K562 (cell line): ENCODE data around the gene ADAP1. TPM values are rescaled to one million over a fixed set of nuclear protein-coding genes. Genes with fewer than 3 reads are reported as not detected.

Source experiments
- ATAC-seq: fragments of 200-7000 bp; cut with Tn5 transposase; 3 replicates; pipeline ENCODE4 v1.9.1; 2020; ENCODE audit warnings: moderate library complexity
- BruUV-seq: library from RNA; stranded (reverse); fragments of 400-500 nt; replicated peaks from 2 replicates; lab custom pipeline; 2021; lab: Mats Ljungman, UMichigan
- CTCF ChIA-PET: fragments of 300-600 bp; formaldehyde crosslinking; extraction: SDS; loops from one replicate; lab custom pipeline; 2021; ENCODE audit warnings: low intra/inter-chr PET ratio; lab: Yijun Ruan, JAX
- POLR2A ChIA-PET: fragments of 300-600, 350-650 bp; sonication (Branson Sonifier 250); formaldehyde crosslinking; extraction: SDS; loops from one replicate; lab custom pipeline; 2021; ENCODE audit warnings: antibody characterized with exemption, inconsistent platforms; lab: Yijun Ruan, JAX
- DNase-seq, 4 experiments: peaks; one replicate each; pipeline versions ENCODE4 v3.0.0 to v3.0.0-alpha.2; 2011 to 2018; ENCODE audit warnings: low spot score in 3 of 4, mixed read lengths in 3 of 4; ENCODE audit errors: extremely low read depth in 1 of 4
- FAIRE-seq: peaks from 2 replicates; lab custom pipeline; 2011; peaks lifted over from hg19 to GRCh38; lab: Jason Lieb, UNC
- H2AFZ ChIP-seq: 2 replicates; pipeline ENCODE4 v1.6.0; 2011; ENCODE audit warnings: low read depth, low read length, control low read depth, inconsistent platforms
- H3K27ac ChIP-seq: fragments of 200-600 bp; 3 replicates; pipeline ENCODE4 v1.8.0; 2011; ENCODE audit warnings: low read depth, mild to moderate bottlenecking, control low read depth, inconsistent platforms, low read length, moderate library complexity, mixed read lengths; ENCODE audit errors: extremely low read depth
- H3K27me3 ChIP-seq, 2 experiments: fragments of 300-600 bp in 1 of 2; 2 replicates in 1 of 2; 3 replicates in 1 of 2; pipeline versions ENCODE4 v1.6.0 to v1.8.0; 2011; ENCODE audit warnings: inconsistent platforms in 2 of 2, low read length in 2 of 2, mild to moderate bottlenecking in 1 of 2, mixed read lengths in 1 of 2, moderate library complexity in 1 of 2; ENCODE audit not compliant: control insufficient read depth in 2 of 2, insufficient read depth in 2 of 2
- H3K36me3 ChIP-seq: fragments of 300-600 bp; 3 replicates; pipeline ENCODE4 v1.8.0; 2011; ENCODE audit warnings: mild to moderate bottlenecking, low read length, inconsistent platforms; ENCODE audit not compliant: control insufficient read depth, insufficient read depth
- H3K4me1 ChIP-seq, 2 experiments: fragments of 200-600 bp in 1 of 2; replicated peaks in 1 of 2; 2 replicates in 1 of 2; 3 replicates in 1 of 2; pipeline versions ENCODE4 v1.5.1 to v1.8.0; 2011; ENCODE audit warnings: inconsistent platforms in 2 of 2, low read length in 2 of 2, mild to moderate bottlenecking in 1 of 2, mixed read lengths in 1 of 2, moderate library complexity in 1 of 2; ENCODE audit not compliant: control insufficient read depth in 2 of 2, insufficient read depth in 2 of 2
- H3K4me2 ChIP-seq: 2 replicates; pipeline ENCODE4 v1.6.1; 2011; ENCODE audit warnings: low read length, control low read depth, inconsistent platforms, mixed read lengths; ENCODE audit not compliant: insufficient read depth
- H3K4me3 ChIP-seq: fragments of 200-600 bp; sonication (generic), shearing (Covaris generic); 2 replicates; pipeline ENCODE4 v1.5.1; 2016; ENCODE audit warnings: control low read depth, inconsistent platforms
- H3K79me2 ChIP-seq: fragments of 200-600 bp; 3 replicates; pipeline ENCODE4 v1.8.0; 2011; ENCODE audit warnings: low read length, inconsistent platforms; ENCODE audit not compliant: control insufficient read depth, insufficient read depth
- H3K9ac ChIP-seq, 2 experiments: 2 replicates each; pipeline versions ENCODE4 v1.6.0 to v1.6.1; 2011; ENCODE audit warnings: low read depth in 2 of 2, low read length in 2 of 2, control low read depth in 1 of 2, inconsistent platforms in 1 of 2, mild to moderate bottlenecking in 1 of 2, mixed read lengths in 1 of 2; ENCODE audit not compliant: insufficient read depth in 1 of 2
- H3K9me1 ChIP-seq: one replicate; pipeline ENCODE4 v1.6.0; 2011; ENCODE audit warnings: inconsistent platforms, mild to moderate bottlenecking, low read length, moderate library complexity; ENCODE audit not compliant: control insufficient read depth, insufficient read depth
- H3K9me3 ChIP-seq: replicated peaks from 2 replicates; pipeline ENCODE4 v1.5.1; 2011; ENCODE audit warnings: low read depth, low read length, inconsistent platforms; ENCODE audit not compliant: control insufficient read depth, insufficient read depth
- H4K20me1 ChIP-seq: replicated peaks from 2 replicates; pipeline ENCODE4 v1.6.1; 2011; ENCODE audit warnings: low read length, inconsistent platforms, mixed read lengths; ENCODE audit not compliant: control insufficient read depth, insufficient read depth
- ARID1B ChIP-seq: fragments of 450-650 bp; IDR thresholded peaks from 2 replicates; pipeline ENCODE4 v1.6.1; 2016; ENCODE audit warnings: antibody characterized with exemption, mild to moderate bottlenecking, inconsistent platforms
- EZH2 ChIP-seq: IDR thresholded peaks from 2 replicates; pipeline ENCODE4 v1.6.1; 2012; ENCODE audit warnings: low read depth, mild to moderate bottlenecking, inconsistent platforms, low read length, borderline replicate concordance
- POLR3G ChIP-seq: IDR thresholded peaks from 2 replicates; pipeline ENCODE4 v1.6.1; 2011; ENCODE audit not compliant: insufficient read length, insufficient replicate concordance; ENCODE audit errors: extremely low read depth
- TRIM25 ChIP-seq: fragments of 450-650 bp; IDR thresholded peaks from 2 replicates; pipeline ENCODE4 v1.7.0; 2016; ENCODE audit warnings: borderline replicate concordance
- WGBS: fragments of 100-300 bp; shearing (Covaris generic); methylation state at CpG from one replicate; pipeline ENCODE4 v1.1.6; 2016; ENCODE audit warnings: low coverage, mixed read lengths; ENCODE audit not compliant: insufficient coverage; ENCODE audit errors: missing lambda C conversion rate; 5-methylcytosine and 5-hydroxymethylcytosine counted together
- in situ Hi-C: fragments of 300-500 bp; cut with MboI; formaldehyde crosslinking; loops from 4 replicates; pipeline ENCODE4 v1.15.0; 2018; ENCODE audit warnings: inconsistent platforms, mixed read lengths
- intact Hi-C: fragments of 100-400 bp; cut with micrococcal nuclease; formaldehyde crosslinking; loops from 2 replicates; pipeline ENCODE4 v1.14.2; 2022
- polyA plus RNA-seq, 8 experiments: library from polyadenylated mRNA; depleted of rRNA in 4 of 8; stranded (reverse) in 5 of 8; unstranded in 3 of 8; fragments of >200 nt; fragmentation: Nextera tagmentation in 2 of 8; fragmentation: Illumina TruSeq in 1 of 8; extraction: Ambion mirVana in 2 of 8; extraction: Trizol in 1 of 8; gene quantifications; 2 replicates each; pipeline versions ENCODE4 v1.2.1 to v1.2.3, GENCODE V29; 2011 to 2014; ENCODE audit warnings: inconsistent platforms in 1 of 8, missing spikeins in 1 of 8
- total RNA-seq, 7 experiments: library from RNA; depleted of rRNA in 6 of 7; stranded (reverse); fragments of >200 nt in 6 of 7; fragmentation: Illumina TruSeq in 2 of 7; extraction: Trizol in 2 of 7; gene quantifications; 2 replicates each; pipeline versions ENCODE4 v1.2.1 to v1.2.3, GENCODE V29; 2011 to 2021; ENCODE audit warnings: low replicate concordance in 1 of 7

The ADAP1 gene
- total and polyA plus RNA-seq, 9 of the 15 experiments (the other 6 are each of a cell fraction or from before 2014, with no cell fraction given) = 0.27 to 1.4 (median 0.52) TPM; not detected in 3

GRCh38 chr7:990933-991728, 36.7 kb upstream of the ADAP1 start:
- H3K4me1 ChIP-seq = peaks cover 0 to 82% of the 10 kb centered on the region in 2 experiments; a peak in 2 of 5 replicates
- H3K4me3 ChIP-seq = no peak overlapping the region
- ChIA-PET POLR2A (interaction anchor here (1.3 to 2.4 kb wide), 3 partner anchors 9 to 74 kb away, joined by 4 to 7 read pairs (median 5); partner anchors contain the start of gene COX19), CTCF (interaction anchor here (0.5 to 3.3 kb wide), 4 partner anchors 16 to 185 kb away, joined by 3 to 37 read pairs (median 4); no protein-coding TSS in a partner anchor)
- TF ChIP-seq EZH2 (no peak), TRIM25 (no peak), ARID1B (no peak), POLR3G (no peak)
- 36% methylated on average over 15 of the region's 35 CpGs for WGBS
- FAIRE-seq (no peak), DNase-seq (no peak), ATAC-seq (no peak)
- no peak overlapping the region for H2AFZ ChIP-seq
- H3K9ac ChIP-seq = no peak overlapping the region
- peaks cover 2% of the 10 kb centered on the region for H3K9me1 ChIP-seq
- in situ Hi-C loops (loop anchor here (5.0 to 25.0 kb wide), 2 partner anchors 36 to 171 kb away; partner anchors contain the start of gene ZFAND2A), intact Hi-C loops (no loop called here)
- no peaks in the 10 kb centered on the region for H4K20me1 ChIP-seq
- no peaks in the 10 kb centered on the region for H3K79me2 ChIP-seq
- BruUV-seq = no TSS peak
- no peak overlapping the region for H3K27ac ChIP-seq
- H3K27me3 ChIP-seq = no peaks in the 10 kb centered on the region
- H3K4me2 ChIP-seq = no peak overlapping the region
- no peaks in the 10 kb centered on the region for H3K36me3 ChIP-seq
- H3K9me3 ChIP-seq = no peaks in the 10 kb centered on the region
